ENCODE data around the gene LHFPL6. TPM values are rescaled to one million over a fixed set of nuclear protein-coding genes. Genes with fewer than 3 reads are reported as not detected.

LHFPL6 gene
- total RNA-seq, 1 experiment from 2014 or later, result 3.6 TPM

DNA sequence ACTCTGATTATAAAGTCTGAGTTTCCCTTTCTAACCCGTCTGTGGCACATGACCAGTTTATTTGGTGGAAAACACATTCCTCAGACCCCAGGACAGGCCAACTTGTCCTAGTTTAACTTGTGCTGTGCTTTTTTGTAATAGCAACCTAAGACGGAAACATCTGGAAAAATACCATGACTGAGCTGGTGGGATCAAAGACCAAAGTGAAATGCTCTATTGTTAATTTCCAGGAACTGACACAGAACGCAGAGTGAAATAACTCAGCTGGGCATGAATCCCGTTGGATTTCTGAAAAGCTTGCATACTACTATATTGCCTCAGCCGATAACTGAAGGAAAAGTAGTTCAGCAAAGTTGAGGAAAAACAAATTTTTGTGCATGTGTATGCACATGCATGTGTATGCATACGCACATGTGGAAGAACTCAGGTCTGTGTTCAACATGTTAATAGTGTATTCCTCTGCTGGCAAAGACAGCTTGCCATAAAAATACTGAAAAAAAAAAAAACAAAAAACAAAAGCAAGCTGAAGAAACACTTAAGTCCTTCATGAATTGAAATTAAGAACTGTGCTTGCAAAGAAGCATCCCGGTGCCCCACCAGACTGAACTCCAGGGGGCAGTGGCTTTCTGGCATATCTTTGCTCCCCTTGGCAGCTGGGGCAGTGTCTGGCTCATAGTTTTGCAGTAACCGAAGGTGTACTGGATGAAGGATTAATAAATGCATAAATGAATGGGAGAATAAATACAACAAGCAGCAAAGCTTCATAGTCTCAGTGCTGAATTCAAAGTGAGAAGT lies 187.8 kb downstream of the LHFPL6 start:
- ChIA-PET POLR2A (no interaction called here), CTCF (interaction anchor here (0.6 to 2.6 kb wide), 5 partner anchors 31 to 1045 kb away, joined by 3 to 13 read pairs (median 4); no protein-coding TSS in a partner anchor)
- H3K27ac Mint-ChIP-seq (ENCODE audit: unreplicated experiment), result no peak overlapping the region
- Histone ChIP-seq H3K9me3 (no peaks in the 10 kb centered on the region), H3K36me3 (ENCODE audit: control insufficient read depth, insufficient read depth, low read length) (no peaks in the 10 kb centered on the region), H3K27me3 (replicated peaks; ENCODE audit: control insufficient read depth, insufficient read depth, low read length) (no peaks in the 10 kb centered on the region), H3K4me1 (no peaks in the 10 kb centered on the region; the same call in 1 of the 2 replicates), H3K4me3 (ENCODE audit: low read depth, low read length) (no peak overlapping the region)
- H3K36me3 Mint-ChIP-seq (ENCODE audit: insufficient read depth, unreplicated experiment), result no peaks in the 10 kb centered on the region
- intact Hi-C loops (cut with micrococcal nuclease; ENCODE audit: unreplicated experiment), result loop anchor here (1.0 to 10.0 kb wide), 3 partner anchors 130 to 201 kb away; partner anchors contain the start of gene LHFPL6
- H3K27me3 Mint-ChIP-seq (ENCODE audit: insufficient read depth, unreplicated experiment), result peaks cover 9% of the 10 kb centered on the region
- BruUV-seq (replicated peaks), result no TSS peak
- peaks cover 7% of the 10 kb centered on the region for H3K4me1 Mint-ChIP-seq (ENCODE audit: low read depth, unreplicated experiment)
- no peaks in the 10 kb centered on the region for H3K9me3 Mint-ChIP-seq (ENCODE audit: unreplicated experiment)
- TF ChIP-seq, protein P1, sequence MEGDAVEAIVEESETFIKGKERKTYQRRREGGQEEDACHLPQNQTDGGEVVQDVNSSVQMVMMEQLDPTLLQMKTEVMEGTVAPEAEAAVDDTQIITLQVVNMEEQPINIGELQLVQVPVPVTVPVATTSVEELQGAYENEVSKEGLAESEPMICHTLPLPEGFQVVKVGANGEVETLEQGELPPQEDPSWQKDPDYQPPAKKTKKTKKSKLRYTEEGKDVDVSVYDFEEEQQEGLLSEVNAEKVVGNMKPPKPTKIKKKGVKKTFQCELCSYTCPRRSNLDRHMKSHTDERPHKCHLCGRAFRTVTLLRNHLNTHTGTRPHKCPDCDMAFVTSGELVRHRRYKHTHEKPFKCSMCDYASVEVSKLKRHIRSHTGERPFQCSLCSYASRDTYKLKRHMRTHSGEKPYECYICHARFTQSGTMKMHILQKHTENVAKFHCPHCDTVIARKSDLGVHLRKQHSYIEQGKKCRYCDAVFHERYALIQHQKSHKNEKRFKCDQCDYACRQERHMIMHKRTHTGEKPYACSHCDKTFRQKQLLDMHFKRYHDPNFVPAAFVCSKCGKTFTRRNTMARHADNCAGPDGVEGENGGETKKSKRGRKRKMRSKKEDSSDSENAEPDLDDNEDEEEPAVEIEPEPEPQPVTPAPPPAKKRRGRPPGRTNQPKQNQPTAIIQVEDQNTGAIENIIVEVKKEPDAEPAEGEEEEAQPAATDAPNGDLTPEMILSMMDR (IDR thresholded peaks at IDR 0.05; ENCODE audit: insufficient read depth in 1 of 2, low read depth in 1 of 2, low read length in 1 of 2, severe bottlenecking in 1 of 2, unreplicated experiment in 1 of 2), result peak; percentile 54 to 68
- H3K4me3 Mint-ChIP-seq (ENCODE audit: unreplicated experiment), result no peak overlapping the region
- peak; percentile 39 to 52 for DNase-seq

DNA sequence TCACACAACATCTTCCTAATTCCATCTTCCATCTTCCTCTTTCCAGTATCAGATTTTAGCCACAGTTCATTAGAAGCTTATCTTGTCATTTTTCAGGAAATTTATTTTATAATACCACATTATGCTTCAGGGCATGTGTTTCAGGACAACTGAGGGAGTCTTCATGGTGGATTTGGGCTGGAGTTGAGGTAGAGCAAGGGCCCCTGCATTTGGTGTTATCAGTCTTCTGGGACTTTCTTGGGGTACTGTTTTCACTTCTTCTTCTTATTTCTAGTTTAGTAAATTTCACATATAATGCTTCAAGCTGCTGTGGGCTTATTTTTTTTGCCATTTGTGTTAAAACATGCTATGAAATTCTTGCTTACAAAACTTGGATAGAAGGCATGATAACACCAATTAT lies 188.7 kb downstream of the LHFPL6 start:
- Histone ChIP-seq H3K4me3 (ENCODE audit: low read depth, low read length) (no peak overlapping the region), H3K36me3 (ENCODE audit: control insufficient read depth, insufficient read depth, low read length) (no peaks in the 10 kb centered on the region), H3K4me1 (no peaks in the 10 kb centered on the region; the same call in 1 of the 2 replicates), H3K9me3 (no peaks in the 10 kb centered on the region), H3K27me3 (replicated peaks; ENCODE audit: control insufficient read depth, insufficient read depth, low read length) (no peaks in the 10 kb centered on the region)
- intact Hi-C loops (cut with micrococcal nuclease; ENCODE audit: unreplicated experiment), result loop anchor here (2.0 to 10.0 kb wide), 2 partner anchors 130 to 188 kb away; partner anchors contain the start of gene LHFPL6
- ChIA-PET POLR2A (no interaction called here), CTCF (interaction anchor here (2.6 kb wide), 1 partner anchor 202 kb away, joined by 13 read pairs; no protein-coding TSS in a partner anchor)
- peaks cover 9% of the 10 kb centered on the region for H3K27me3 Mint-ChIP-seq (ENCODE audit: insufficient read depth, unreplicated experiment)
- H3K4me3 Mint-ChIP-seq (ENCODE audit: unreplicated experiment), result no peak overlapping the region
- peaks cover 7% of the 10 kb centered on the region for H3K4me1 Mint-ChIP-seq (ENCODE audit: low read depth, unreplicated experiment)
- TF ChIP-seq, protein P1 (IDR thresholded peaks at IDR 0.05; ENCODE audit: insufficient read depth in 1 of 2, low read depth in 1 of 2, low read length in 1 of 2, severe bottlenecking in 1 of 2, unreplicated experiment in 1 of 2), result no peak
- no peaks in the 10 kb centered on the region for H3K9me3 Mint-ChIP-seq (ENCODE audit: unreplicated experiment)
- no TSS peak for BruUV-seq (replicated peaks)
- DNase-seq, result no peak
- H3K27ac Mint-ChIP-seq (ENCODE audit: unreplicated experiment), result no peak overlapping the region
- no peaks in the 10 kb centered on the region for H3K36me3 Mint-ChIP-seq (ENCODE audit: insufficient read depth, unreplicated experiment)

DNA sequence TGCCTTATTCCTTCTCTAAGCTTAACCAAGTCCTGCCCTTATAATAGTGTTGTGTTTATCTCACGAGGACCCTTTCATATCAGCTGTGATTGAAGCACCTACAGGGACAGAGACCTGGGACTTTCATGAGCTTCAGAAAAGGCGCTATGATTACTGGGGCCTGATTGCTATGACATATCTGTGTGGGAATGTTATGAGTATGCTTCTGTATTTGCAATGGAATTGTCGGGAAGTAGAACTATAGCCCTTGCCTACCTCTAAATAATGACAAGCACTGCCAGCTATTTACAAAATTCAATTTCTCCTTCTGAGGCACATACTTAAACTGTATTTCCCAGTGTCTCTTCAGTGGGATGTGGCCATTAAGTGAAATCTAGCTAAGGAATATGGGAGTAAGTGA lies 191.5 kb downstream of the LHFPL6 start:
- BruUV-seq (replicated peaks), result no TSS peak
- H3K36me3 ChIP-seq (ENCODE audit: control insufficient read depth, insufficient read depth, low read length), result no peaks in the 10 kb centered on the region
- no peak for DNase-seq
- no peaks in the 10 kb centered on the region for H3K27me3 ChIP-seq (replicated peaks; ENCODE audit: control insufficient read depth, insufficient read depth, low read length)
- intact Hi-C loops (cut with micrococcal nuclease; ENCODE audit: unreplicated experiment), result loop anchor here (10.0 kb wide), 1 partner anchor 127 kb away; no protein-coding TSS in a partner anchor
- Mint-ChIP-seq H3K9me3 (ENCODE audit: unreplicated experiment) (no peaks in the 10 kb centered on the region), H3K4me1 (ENCODE audit: low read depth, unreplicated experiment) (no peaks in the 10 kb centered on the region), H3K4me3 (ENCODE audit: unreplicated experiment) (no peak overlapping the region), H3K27ac (ENCODE audit: unreplicated experiment) (no peak overlapping the region), H3K36me3 (ENCODE audit: insufficient read depth, unreplicated experiment) (no peaks in the 10 kb centered on the region), H3K27me3 (ENCODE audit: insufficient read depth, unreplicated experiment) (peaks cover 11% of the 10 kb centered on the region)
- CTCF ChIA-PET, result no interaction called here
- POLR2A ChIA-PET, result no interaction called here
- H3K4me1 ChIP-seq, result no peaks in the 10 kb centered on the region
- TF ChIP-seq, protein P1 (IDR thresholded peaks at IDR 0.05; ENCODE audit: insufficient read depth in 1 of 2, low read depth in 1 of 2, low read length in 1 of 2, severe bottlenecking in 1 of 2, unreplicated experiment in 1 of 2), result no peak
- H3K4me3 ChIP-seq (ENCODE audit: low read depth, low read length), result no peak overlapping the region
- H3K9me3 ChIP-seq, result no peaks in the 10 kb centered on the region
